ENCODE results near the gene VAV2.

DNA sequence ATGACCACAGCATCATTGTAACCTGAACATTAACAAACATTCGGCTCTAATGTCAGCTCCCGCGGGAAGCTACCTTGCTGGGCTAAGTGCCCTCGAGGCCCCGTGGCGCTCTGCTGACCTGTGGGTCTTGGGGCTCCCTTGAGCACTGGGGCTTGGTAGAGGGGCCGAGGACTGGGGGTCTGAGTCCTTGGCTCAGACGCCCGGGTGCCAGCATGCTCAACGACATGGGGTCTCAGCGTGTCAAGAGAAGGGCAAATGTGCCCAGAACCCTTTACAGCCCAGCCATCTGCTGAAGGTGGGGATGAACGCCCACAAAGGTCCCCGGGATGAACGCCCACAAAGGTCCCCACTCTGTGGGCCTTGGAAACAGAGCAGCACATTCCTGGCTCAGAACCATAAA, 214.3 kb downstream of the VAV2 start:
- TF ChIP-seq, protein P1, sequence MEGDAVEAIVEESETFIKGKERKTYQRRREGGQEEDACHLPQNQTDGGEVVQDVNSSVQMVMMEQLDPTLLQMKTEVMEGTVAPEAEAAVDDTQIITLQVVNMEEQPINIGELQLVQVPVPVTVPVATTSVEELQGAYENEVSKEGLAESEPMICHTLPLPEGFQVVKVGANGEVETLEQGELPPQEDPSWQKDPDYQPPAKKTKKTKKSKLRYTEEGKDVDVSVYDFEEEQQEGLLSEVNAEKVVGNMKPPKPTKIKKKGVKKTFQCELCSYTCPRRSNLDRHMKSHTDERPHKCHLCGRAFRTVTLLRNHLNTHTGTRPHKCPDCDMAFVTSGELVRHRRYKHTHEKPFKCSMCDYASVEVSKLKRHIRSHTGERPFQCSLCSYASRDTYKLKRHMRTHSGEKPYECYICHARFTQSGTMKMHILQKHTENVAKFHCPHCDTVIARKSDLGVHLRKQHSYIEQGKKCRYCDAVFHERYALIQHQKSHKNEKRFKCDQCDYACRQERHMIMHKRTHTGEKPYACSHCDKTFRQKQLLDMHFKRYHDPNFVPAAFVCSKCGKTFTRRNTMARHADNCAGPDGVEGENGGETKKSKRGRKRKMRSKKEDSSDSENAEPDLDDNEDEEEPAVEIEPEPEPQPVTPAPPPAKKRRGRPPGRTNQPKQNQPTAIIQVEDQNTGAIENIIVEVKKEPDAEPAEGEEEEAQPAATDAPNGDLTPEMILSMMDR (IDR thresholded peaks at IDR 0.05; ENCODE audit: low read depth, low read length, missing input control): no peak
- no peak for TF ChIP-seq JUND (IDR thresholded peaks at IDR 0.05)
- TF ChIP-seq, protein P2, sequence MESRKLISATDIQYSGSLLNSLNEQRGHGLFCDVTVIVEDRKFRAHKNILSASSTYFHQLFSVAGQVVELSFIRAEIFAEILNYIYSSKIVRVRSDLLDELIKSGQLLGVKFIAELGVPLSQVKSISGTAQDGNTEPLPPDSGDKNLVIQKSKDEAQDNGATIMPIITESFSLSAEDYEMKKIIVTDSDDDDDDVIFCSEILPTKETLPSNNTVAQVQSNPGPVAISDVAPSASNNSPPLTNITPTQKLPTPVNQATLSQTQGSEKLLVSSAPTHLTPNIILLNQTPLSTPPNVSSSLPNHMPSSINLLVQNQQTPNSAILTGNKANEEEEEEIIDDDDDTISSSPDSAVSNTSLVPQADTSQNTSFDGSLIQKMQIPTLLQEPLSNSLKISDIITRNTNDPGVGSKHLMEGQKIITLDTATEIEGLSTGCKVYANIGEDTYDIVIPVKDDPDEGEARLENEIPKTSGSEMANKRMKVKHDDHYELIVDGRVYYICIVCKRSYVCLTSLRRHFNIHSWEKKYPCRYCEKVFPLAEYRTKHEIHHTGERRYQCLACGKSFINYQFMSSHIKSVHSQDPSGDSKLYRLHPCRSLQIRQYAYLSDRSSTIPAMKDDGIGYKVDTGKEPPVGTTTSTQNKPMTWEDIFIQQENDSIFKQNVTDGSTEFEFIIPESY (IDR thresholded peaks at IDR 0.05): no peak
- no peak for TF ChIP-seq RAD21 (IDR thresholded peaks at IDR 0.05)
- TF ChIP-seq TAF1 (conservative IDR thresholded peaks at IDR 0.05): no peak
- no peak for TF ChIP-seq SP1 (IDR thresholded peaks at IDR 0.05)
- TF ChIP-seq, protein P3, sequence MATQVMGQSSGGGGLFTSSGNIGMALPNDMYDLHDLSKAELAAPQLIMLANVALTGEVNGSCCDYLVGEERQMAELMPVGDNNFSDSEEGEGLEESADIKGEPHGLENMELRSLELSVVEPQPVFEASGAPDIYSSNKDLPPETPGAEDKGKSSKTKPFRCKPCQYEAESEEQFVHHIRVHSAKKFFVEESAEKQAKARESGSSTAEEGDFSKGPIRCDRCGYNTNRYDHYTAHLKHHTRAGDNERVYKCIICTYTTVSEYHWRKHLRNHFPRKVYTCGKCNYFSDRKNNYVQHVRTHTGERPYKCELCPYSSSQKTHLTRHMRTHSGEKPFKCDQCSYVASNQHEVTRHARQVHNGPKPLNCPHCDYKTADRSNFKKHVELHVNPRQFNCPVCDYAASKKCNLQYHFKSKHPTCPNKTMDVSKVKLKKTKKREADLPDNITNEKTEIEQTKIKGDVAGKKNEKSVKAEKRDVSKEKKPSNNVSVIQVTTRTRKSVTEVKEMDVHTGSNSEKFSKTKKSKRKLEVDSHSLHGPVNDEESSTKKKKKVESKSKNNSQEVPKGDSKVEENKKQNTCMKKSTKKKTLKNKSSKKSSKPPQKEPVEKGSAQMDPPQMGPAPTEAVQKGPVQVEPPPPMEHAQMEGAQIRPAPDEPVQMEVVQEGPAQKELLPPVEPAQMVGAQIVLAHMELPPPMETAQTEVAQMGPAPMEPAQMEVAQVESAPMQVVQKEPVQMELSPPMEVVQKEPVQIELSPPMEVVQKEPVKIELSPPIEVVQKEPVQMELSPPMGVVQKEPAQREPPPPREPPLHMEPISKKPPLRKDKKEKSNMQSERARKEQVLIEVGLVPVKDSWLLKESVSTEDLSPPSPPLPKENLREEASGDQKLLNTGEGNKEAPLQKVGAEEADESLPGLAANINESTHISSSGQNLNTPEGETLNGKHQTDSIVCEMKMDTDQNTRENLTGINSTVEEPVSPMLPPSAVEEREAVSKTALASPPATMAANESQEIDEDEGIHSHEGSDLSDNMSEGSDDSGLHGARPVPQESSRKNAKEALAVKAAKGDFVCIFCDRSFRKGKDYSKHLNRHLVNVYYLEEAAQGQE (IDR thresholded peaks at IDR 0.05): no peak
- TF ChIP-seq GABPA (IDR thresholded peaks at IDR 0.05 in 1 of 2, conservative IDR thresholded peaks at IDR 0.05 in 1 of 2): no peak
- no peak for TF ChIP-seq YY1 (IDR thresholded peaks at IDR 0.05)
- TF ChIP-seq EGR1 (IDR thresholded peaks at IDR 0.05; ENCODE audit: low read depth in 2 of 2): no peak
- TF ChIP-seq, protein P4, sequence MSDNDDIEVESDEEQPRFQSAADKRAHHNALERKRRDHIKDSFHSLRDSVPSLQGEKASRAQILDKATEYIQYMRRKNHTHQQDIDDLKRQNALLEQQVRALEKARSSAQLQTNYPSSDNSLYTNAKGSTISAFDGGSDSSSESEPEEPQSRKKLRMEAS (IDR thresholded peaks at IDR 0.05): no peak
- no peak for TF ChIP-seq HNF4G (IDR thresholded peaks at IDR 0.05)
- TF ChIP-seq FOXA2 (IDR thresholded peaks at IDR 0.05): no peak
